ENCODE data around the gene DSC3. TPM values are rescaled to one million over a fixed set of nuclear protein-coding genes. Genes with fewer than 3 reads are reported as not detected.

DSC3 gene
- total RNA-seq, 1 experiment from 2014 or later: 7.6 TPM

- peaks cover 0 to 35% of the 10 kb centered on the region in 2 experiments; a peak in 2 of 4 replicates for H3K4me1 ChIP-seq (ENCODE audit: control insufficient read depth in 1 of 2, insufficient read depth in 2 of 2, low read length in 2 of 2)
- no peaks in the 10 kb centered on the region for H4K20me1 ChIP-seq (ENCODE audit: insufficient read depth)
- H3K9ac ChIP-seq (ENCODE audit: low read length): no peak overlapping the region
- no peaks in the 10 kb centered on the region for H3K36me3 ChIP-seq (ENCODE audit: control insufficient read depth in 1 of 2, insufficient read depth in 2 of 2, low read length in 2 of 2)
- H3K27me3 ChIP-seq (ENCODE audit: insufficient read depth, low read length): no peaks in the 10 kb centered on the region
- no peak overlapping the region for H3K27ac ChIP-seq (ENCODE audit: low read depth, low read length)
- ATAC-seq: no peak
- no peak overlapping the region for H3K4me2 ChIP-seq (ENCODE audit: low read length)
- ChIA-PET CTCF (no interaction called here), POLR2A (no interaction called here), RAD21 (ENCODE audit: low non-redundant PET in 1 of 2, low total read pairs in 2 of 2, uncharacterized antibody in 2 of 2, unreplicated experiment in 2 of 2) (no interaction called here)
- H3K9me3 ChIP-seq (ENCODE audit: control insufficient read depth in 1 of 2, insufficient read depth in 1 of 2, low read depth in 1 of 2, low read length in 2 of 2): no peaks in the 10 kb centered on the region
- H3K4me3 ChIP-seq (replicated peaks in 1 of 2; ENCODE audit: low read depth in 1 of 2, low read length in 2 of 2): no peak overlapping the region
- no peaks in the 10 kb centered on the region for H3K79me2 ChIP-seq (ENCODE audit: insufficient read depth, low read length)
- no peak overlapping the region for H2AFZ ChIP-seq (ENCODE audit: low read depth, low read length, poor library complexity, severe bottlenecking)
- no peak for TF ChIP-seq EGR1 (IDR thresholded peaks at IDR 0.05; ENCODE audit: low read depth)
- no peak for TF ChIP-seq JUND (IDR thresholded peaks at IDR 0.05)
- no peak for TF ChIP-seq ZNF274 (IDR thresholded peaks at IDR 0.05; ENCODE audit: low read depth, low read length)
- TF ChIP-seq SRF (IDR thresholded peaks at IDR 0.05; ENCODE audit: low read depth): no peak
- TF ChIP-seq CEBPB (IDR thresholded peaks at IDR 0.05; ENCODE audit: low read depth): no peak
- TF ChIP-seq CTCF (IDR thresholded peaks at IDR 0.05 in 2 of 3, conservative IDR thresholded peaks at IDR 0.05 in 1 of 3; ENCODE audit: borderline replicate concordance in 1 of 3, insufficient read depth in 1 of 3, low read depth in 2 of 3, low read length in 2 of 3): no peak
- TF ChIP-seq SP1 (IDR thresholded peaks at IDR 0.05; ENCODE audit: low read depth): no peak
- no peak for TF ChIP-seq ELF1 (IDR thresholded peaks at IDR 0.05; ENCODE audit: borderline replicate concordance, low read depth)
- no peak for TF ChIP-seq CBX3 (IDR thresholded peaks at IDR 0.05; ENCODE audit: low read depth)
- TF ChIP-seq POLR2A (IDR thresholded peaks at IDR 0.05; ENCODE audit: borderline replicate concordance, extremely low read depth, insufficient read depth, insufficient read length): no peak
- TF ChIP-seq EZH2phosphoT487 (IDR thresholded peaks at IDR 0.05; ENCODE audit: borderline replicate concordance): no peak
- no peak for TF ChIP-seq TCF7L2 (IDR thresholded peaks at IDR 0.05; ENCODE audit: borderline replicate concordance, extremely low read depth, insufficient read depth, insufficient read length)
- no peak for TF ChIP-seq ATF3 (IDR thresholded peaks at IDR 0.05)
- no peak for TF ChIP-seq SIN3A (IDR thresholded peaks at IDR 0.05; ENCODE audit: low read depth)
- no peak for TF ChIP-seq ZFX (IDR thresholded peaks at IDR 0.05)
- no peak for TF ChIP-seq MAX (IDR thresholded peaks at IDR 0.05)
- TF ChIP-seq ZBTB33 (IDR thresholded peaks at IDR 0.05; ENCODE audit: extremely low read depth, insufficient replicate concordance, low read length): no peak
- no peak for TF ChIP-seq FOSL1 (IDR thresholded peaks at IDR 0.05; ENCODE audit: low read depth)
- TF ChIP-seq POLR2AphosphoS5 (IDR thresholded peaks at IDR 0.05; ENCODE audit: low read depth, low read length): no peak
- TF ChIP-seq REST (IDR thresholded peaks at IDR 0.05; ENCODE audit: low read depth): no peak
- intact Hi-C loops (cut with micrococcal nuclease): no loop called here
- DNase-seq (ENCODE audit: low read depth, low spot score): no peak
- BruUV-seq (replicated peaks): no TSS peak
- no peaks in the 10 kb centered on the region for H3K9me2 ChIP-seq (ENCODE audit: insufficient read depth)
Observed at GRCh38 chr18:31048216-31048615, 5.7 kb upstream of the DSC3 start.
